PFSK-1 (cell line): ENCODE measurements around the gene PNPLA8.

Experiments used
- POLR2AphosphoS5 ChIP-seq: IDR thresholded peaks from 2 replicates; pipeline ENCODE4 v1.6.1; 2012; ENCODE audit warnings: low read depth, mild to moderate bottlenecking, control low read depth, low read length, moderate library complexity
- SIN3A ChIP-seq: IDR thresholded peaks from 2 replicates; pipeline ENCODE4 v1.6.1; 2012; ENCODE audit warnings: mild to moderate bottlenecking, low read length, moderate library complexity, borderline replicate concordance; ENCODE audit not compliant: insufficient read depth
- TAF1 ChIP-seq: IDR thresholded peaks from 2 replicates; pipeline ENCODE4 v1.6.1; 2012; ENCODE audit warnings: low read length, control low read depth, borderline replicate concordance; ENCODE audit not compliant: insufficient read depth
- TF ChIP-seq, protein P1 (sequence below), 2 experiments: IDR thresholded peaks; 2 replicates each; pipeline versions ENCODE4 v1.6.1 to v1.8.0; 2011 to 2012; ENCODE audit warnings: low read depth in 2 of 2, low read length in 2 of 2, control low read depth in 1 of 2, inconsistent platforms in 1 of 2, mild to moderate bottlenecking in 1 of 2, moderate library complexity in 1 of 2; ENCODE audit not compliant: insufficient read depth in 1 of 2

DNA sequence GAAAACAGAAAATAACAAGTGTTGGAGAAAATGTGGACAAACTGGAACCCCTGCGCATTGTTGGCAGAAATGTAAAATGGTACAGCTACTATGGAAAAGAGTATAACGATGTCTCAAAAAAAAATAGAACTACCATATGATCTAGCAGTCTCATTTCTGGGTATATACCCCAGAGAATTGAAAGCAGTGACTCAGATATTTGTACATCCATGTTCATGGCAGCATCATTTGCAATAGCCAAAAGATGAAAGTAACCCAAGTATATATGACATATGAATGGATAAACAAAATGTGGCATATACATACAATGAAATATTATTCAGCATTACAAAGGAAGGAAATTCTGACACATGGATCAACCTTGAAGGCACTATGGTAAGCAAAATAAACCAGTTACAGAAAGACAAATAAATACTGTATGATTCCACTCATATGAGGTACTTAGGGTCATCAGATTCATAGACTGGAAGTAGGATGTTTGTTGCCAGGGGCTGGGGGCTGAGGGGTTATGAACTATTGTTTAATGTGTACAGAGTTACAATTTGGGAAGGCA, 74.6 kb downstream of the PNPLA8 start:
- TF ChIP-seq TAF1 (no peak), SIN3A (no peak), POLR2AphosphoS5 (no peak)
- TF ChIP-seq, protein P1, sequence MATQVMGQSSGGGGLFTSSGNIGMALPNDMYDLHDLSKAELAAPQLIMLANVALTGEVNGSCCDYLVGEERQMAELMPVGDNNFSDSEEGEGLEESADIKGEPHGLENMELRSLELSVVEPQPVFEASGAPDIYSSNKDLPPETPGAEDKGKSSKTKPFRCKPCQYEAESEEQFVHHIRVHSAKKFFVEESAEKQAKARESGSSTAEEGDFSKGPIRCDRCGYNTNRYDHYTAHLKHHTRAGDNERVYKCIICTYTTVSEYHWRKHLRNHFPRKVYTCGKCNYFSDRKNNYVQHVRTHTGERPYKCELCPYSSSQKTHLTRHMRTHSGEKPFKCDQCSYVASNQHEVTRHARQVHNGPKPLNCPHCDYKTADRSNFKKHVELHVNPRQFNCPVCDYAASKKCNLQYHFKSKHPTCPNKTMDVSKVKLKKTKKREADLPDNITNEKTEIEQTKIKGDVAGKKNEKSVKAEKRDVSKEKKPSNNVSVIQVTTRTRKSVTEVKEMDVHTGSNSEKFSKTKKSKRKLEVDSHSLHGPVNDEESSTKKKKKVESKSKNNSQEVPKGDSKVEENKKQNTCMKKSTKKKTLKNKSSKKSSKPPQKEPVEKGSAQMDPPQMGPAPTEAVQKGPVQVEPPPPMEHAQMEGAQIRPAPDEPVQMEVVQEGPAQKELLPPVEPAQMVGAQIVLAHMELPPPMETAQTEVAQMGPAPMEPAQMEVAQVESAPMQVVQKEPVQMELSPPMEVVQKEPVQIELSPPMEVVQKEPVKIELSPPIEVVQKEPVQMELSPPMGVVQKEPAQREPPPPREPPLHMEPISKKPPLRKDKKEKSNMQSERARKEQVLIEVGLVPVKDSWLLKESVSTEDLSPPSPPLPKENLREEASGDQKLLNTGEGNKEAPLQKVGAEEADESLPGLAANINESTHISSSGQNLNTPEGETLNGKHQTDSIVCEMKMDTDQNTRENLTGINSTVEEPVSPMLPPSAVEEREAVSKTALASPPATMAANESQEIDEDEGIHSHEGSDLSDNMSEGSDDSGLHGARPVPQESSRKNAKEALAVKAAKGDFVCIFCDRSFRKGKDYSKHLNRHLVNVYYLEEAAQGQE (IDR thresholded peaks at IDR 0.05; ENCODE audit: insufficient read depth in 1 of 2, low read depth in 2 of 2, low read length in 2 of 2) = no peak
